Neutrophil (primary cell): ENCODE data around the gene NFATC3.

Experiments
- H3K27ac ChIP-seq: fragments of 200-600 bp; sonication (generic); 2 replicates; pipeline ENCODE4 v1.5.1; 2016; ENCODE audit warnings: mild to moderate bottlenecking, moderate library complexity
- H3K27me3 ChIP-seq: fragments of 200-600 bp; sonication (generic); 2 replicates; pipeline ENCODE4 v1.6.0; 2016; ENCODE audit warnings: mild to moderate bottlenecking
- H3K36me3 ChIP-seq: fragments of 200-600 bp; sonication (generic); 2 replicates; pipeline ENCODE4 v1.5.1; 2017
- H3K4me1 ChIP-seq, 2 experiments: fragments of 200-600 bp in 1 of 2; sonication (generic) in 1 of 2; 1 replicate in 1 of 2; 2 replicates in 1 of 2; pipeline versions ENCODE4 v1.5.1 to v1.6.1; 2013 to 2016; ENCODE audit warnings: low read depth in 1 of 2, low read length in 1 of 2, mild to moderate bottlenecking in 1 of 2, moderate library complexity in 1 of 2; ENCODE audit not compliant: control insufficient read depth in 1 of 2, insufficient read depth in 1 of 2
- H3K4me3 ChIP-seq, 2 experiments: fragments of 200-600 bp in 1 of 2; sonication (generic) in 1 of 2; 1 replicate in 1 of 2; 2 replicates in 1 of 2; pipeline ENCODE4 v1.5.1; 2013 to 2016; ENCODE audit warnings: low read depth in 1 of 2, low read length in 1 of 2, mild to moderate bottlenecking in 1 of 2, moderate library complexity in 1 of 2
- H3K9me3 ChIP-seq: fragments of 200-600 bp; sonication (generic); 2 replicates; pipeline ENCODE4 v1.5.1; 2016
- TF ChIP-seq, protein P1 (sequence below): fragments of 200-600 bp; sonication (generic); IDR thresholded peaks from 2 replicates; pipeline ENCODE4 v1.5.1; 2016; ENCODE audit warnings: antibody characterized with exemption

The NFATC3 gene

DNA sequence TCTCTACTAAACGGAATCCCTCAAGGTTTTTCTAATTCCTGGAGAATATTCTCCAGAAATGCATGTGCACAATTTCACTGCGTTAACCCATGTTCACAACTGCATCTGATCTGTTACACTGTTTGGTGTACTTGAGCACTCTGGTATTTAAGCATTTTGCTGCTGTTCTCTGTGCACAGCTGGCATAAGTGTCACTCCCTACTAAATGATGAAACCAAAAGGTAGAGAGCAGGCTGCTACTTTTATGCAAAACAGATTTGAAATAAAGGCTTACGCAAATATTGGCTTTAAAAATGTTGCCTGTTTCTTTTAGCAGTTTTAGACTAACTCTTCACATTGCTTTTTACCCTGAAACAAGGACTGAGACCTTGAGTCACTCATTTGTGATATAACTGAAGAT lies 109.1 kb downstream of the NFATC3 start:
- no peaks in the 10 kb centered on the region for H3K9me3 ChIP-seq
- no peak overlapping the region for H3K4me3 ChIP-seq
- no peaks in the 10 kb centered on the region for H3K27me3 ChIP-seq
- no peak overlapping the region for H3K27ac ChIP-seq
- TF ChIP-seq, protein P1, sequence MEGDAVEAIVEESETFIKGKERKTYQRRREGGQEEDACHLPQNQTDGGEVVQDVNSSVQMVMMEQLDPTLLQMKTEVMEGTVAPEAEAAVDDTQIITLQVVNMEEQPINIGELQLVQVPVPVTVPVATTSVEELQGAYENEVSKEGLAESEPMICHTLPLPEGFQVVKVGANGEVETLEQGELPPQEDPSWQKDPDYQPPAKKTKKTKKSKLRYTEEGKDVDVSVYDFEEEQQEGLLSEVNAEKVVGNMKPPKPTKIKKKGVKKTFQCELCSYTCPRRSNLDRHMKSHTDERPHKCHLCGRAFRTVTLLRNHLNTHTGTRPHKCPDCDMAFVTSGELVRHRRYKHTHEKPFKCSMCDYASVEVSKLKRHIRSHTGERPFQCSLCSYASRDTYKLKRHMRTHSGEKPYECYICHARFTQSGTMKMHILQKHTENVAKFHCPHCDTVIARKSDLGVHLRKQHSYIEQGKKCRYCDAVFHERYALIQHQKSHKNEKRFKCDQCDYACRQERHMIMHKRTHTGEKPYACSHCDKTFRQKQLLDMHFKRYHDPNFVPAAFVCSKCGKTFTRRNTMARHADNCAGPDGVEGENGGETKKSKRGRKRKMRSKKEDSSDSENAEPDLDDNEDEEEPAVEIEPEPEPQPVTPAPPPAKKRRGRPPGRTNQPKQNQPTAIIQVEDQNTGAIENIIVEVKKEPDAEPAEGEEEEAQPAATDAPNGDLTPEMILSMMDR: no peak
- peaks cover 46% of the 10 kb centered on the region for H3K36me3 ChIP-seq
- no peaks in the 10 kb centered on the region for H3K4me1 ChIP-seq

GRCh38 chr16:68197250-68197649 lies 112.1 kb downstream of the NFATC3 start:
- no peaks in the 10 kb centered on the region for H3K4me1 ChIP-seq
- no peaks in the 10 kb centered on the region for H3K9me3 ChIP-seq
- no peaks in the 10 kb centered on the region for H3K27me3 ChIP-seq
- H3K4me3 ChIP-seq: no peak overlapping the region
- TF ChIP-seq, protein P1: no peak
- H3K27ac ChIP-seq: no peak overlapping the region
- H3K36me3 ChIP-seq: peaks cover 49% of the 10 kb centered on the region

DNA sequence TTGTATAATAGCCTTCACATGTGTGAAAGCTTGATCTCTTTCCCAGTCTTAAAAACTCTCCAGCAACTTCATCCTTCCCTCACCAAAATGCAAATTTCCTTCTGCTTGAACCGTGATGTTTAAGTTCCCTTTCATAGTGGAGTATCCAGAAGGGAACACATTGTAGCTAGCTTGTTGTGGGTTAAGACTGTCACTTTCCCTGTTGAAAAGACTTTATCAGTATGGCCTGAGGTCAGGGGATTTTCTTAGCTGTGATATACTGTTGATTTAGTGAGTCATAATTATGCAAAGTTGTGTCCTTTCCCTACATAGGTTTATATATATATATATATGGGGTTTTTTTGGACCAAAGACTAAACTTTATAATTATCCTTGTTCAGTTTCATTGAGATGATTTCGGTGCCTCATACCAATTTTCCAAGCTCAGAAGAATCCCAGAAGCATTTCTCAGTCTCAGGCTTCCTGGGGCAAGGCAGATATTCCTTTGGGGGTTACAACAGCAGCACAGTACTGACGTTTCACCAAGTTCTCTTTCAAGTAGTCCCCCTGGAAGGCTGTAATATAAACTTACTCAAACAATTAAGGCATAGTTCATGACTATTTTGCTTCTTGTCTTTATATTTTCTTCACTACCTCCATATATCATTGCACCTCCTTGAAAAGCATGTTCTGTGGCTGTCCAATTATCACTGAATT lies 115.1 kb downstream of the NFATC3 start:
- TF ChIP-seq, protein P1: no peak
- no peaks in the 10 kb centered on the region for H3K9me3 ChIP-seq
- H3K36me3 ChIP-seq: peaks cover 42% of the 10 kb centered on the region
- H3K27ac ChIP-seq: no peak overlapping the region
- no peak overlapping the region for H3K4me3 ChIP-seq
- no peaks in the 10 kb centered on the region for H3K27me3 ChIP-seq
- H3K4me1 ChIP-seq: no peaks in the 10 kb centered on the region

DNA sequence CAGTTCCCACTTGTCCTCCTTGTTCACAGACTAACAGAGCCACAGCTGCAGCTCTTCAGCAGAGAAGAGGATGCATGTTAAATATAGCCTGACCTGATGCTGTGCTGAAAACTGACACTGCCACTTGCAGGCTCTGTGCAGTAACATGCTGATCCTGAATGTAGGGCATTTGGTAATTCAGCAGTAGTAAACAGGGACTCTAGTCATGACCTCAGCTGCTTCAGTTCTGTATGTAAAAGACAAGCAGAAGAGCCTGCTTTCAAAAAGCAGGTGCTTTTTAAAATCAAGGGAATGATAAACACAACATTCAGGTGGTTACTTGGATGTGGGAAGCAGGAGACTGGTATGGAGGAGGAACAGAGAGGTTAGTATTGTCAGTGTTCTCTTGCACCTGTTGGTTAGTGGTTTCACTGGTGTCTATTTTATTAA lies 116.9 kb downstream of the NFATC3 start:
- peaks cover 42% of the 10 kb centered on the region for H3K36me3 ChIP-seq
- H3K4me3 ChIP-seq: no peak overlapping the region
- TF ChIP-seq, protein P1: no peak
- no peak overlapping the region for H3K27ac ChIP-seq
- H3K27me3 ChIP-seq: no peaks in the 10 kb centered on the region
- H3K4me1 ChIP-seq: no peaks in the 10 kb centered on the region
- no peaks in the 10 kb centered on the region for H3K9me3 ChIP-seq

DNA sequence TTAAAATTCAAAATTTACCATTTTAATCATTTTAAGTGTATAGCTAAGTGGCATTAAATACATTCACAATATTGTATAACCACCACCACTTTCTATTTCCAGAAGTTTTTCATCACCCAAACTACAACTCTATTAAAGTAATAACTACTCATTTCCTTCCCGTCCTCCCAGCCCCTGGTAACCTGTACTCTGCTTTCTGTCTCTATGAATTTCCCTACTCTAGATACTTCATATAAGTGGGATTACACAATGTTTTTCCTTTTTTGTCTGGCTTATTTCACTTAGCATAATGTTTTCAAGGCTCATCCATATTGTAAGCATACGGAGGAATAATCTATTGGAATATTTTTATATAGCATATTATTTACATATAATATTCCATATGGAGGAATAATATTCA lies 121.1 kb downstream of the NFATC3 start:
- TF ChIP-seq, protein P1: no peak
- H3K27ac ChIP-seq: no peak overlapping the region

More for the DNA sequence above, 121.1 kb downstream of the NFATC3 start:
- Histone ChIP-seq H3K4me3 (no peak overlapping the region), H3K36me3 (peaks cover 28% of the 10 kb centered on the region), H3K4me1 (no peaks in the 10 kb centered on the region), H3K27me3 (no peaks in the 10 kb centered on the region), H3K9me3 (no peaks in the 10 kb centered on the region)
